HFFc6 (cell line): ENCODE measurements around the gene PRXL2B. TPM values are rescaled to one million over a fixed set of nuclear protein-coding genes. Genes with fewer than 3 reads are reported as not detected.

Experiments
- DNase-seq: peaks from one replicate; pipeline ENCODE4 v3.0.0-alpha.2; 2018
- H3K27ac Mint-ChIP-seq: 2 replicates; pipeline ENCODE4 v1.8.0; 2020; ENCODE audit warnings: mild to moderate bottlenecking, mixed read lengths
- H3K27me3 Mint-ChIP-seq: 2 replicates; pipeline ENCODE4 v1.8.0; 2021; ENCODE audit warnings: mild to moderate bottlenecking, moderate library complexity, mixed read lengths; ENCODE audit not compliant: insufficient read depth
- H3K36me3 Mint-ChIP-seq: 2 replicates; pipeline ENCODE4 v1.8.0; 2021; ENCODE audit warnings: low read depth, mixed read lengths
- H3K4me1 Mint-ChIP-seq: 2 replicates; pipeline ENCODE4 v1.8.0; 2020; ENCODE audit warnings: low read depth, mixed read lengths
- H3K4me3 Mint-ChIP-seq: 2 replicates; pipeline ENCODE4 v1.8.0; 2020; ENCODE audit warnings: mild to moderate bottlenecking, moderate library complexity, mixed read lengths
- H3K9me3 Mint-ChIP-seq: 2 replicates; pipeline ENCODE4 v1.8.0; 2020; ENCODE audit warnings: mild to moderate bottlenecking, mixed read lengths
- CTCF ChIP-seq: fragments of 200-600 bp; sonication (generic); IDR thresholded peaks from 2 replicates; pipeline ENCODE4 v1.5.0; 2021; ENCODE audit warnings: antibody characterized with exemption, mild to moderate bottlenecking
- total RNA-seq, 6 experiments: library from RNA; stranded (reverse); fragmentation: NEBNext Ultra II Directional; extraction: Animal tissue kit (Norgen Biotek cat#: 25700); gene quantifications; 2 replicates in 1 of 6; 3 replicates in 5 of 6; pipeline ENCODE4 v1.2.3, GENCODE V29; 2021

The PRXL2B gene
- total RNA-seq, 6 experiments from 2014 or later: 27.1 to 38.9 (median 34.7) TPM

GRCh38 chr1:2593251-2593878 lies 6.8 kb downstream of the PRXL2B start:
- Mint-ChIP-seq H3K27ac (no peak overlapping the region), H3K9me3 (no peaks in the 10 kb centered on the region; the same call in 1 of the 2 replicates), H3K4me3 (no peak overlapping the region), H3K4me1 (no peaks in the 10 kb centered on the region), H3K36me3 (no peaks in the 10 kb centered on the region), H3K27me3 (peaks cover 5% of the 10 kb centered on the region; the same call in 1 of the 2 replicates)
- TF ChIP-seq CTCF: no peak
- DNase-seq: no peak

DNA sequence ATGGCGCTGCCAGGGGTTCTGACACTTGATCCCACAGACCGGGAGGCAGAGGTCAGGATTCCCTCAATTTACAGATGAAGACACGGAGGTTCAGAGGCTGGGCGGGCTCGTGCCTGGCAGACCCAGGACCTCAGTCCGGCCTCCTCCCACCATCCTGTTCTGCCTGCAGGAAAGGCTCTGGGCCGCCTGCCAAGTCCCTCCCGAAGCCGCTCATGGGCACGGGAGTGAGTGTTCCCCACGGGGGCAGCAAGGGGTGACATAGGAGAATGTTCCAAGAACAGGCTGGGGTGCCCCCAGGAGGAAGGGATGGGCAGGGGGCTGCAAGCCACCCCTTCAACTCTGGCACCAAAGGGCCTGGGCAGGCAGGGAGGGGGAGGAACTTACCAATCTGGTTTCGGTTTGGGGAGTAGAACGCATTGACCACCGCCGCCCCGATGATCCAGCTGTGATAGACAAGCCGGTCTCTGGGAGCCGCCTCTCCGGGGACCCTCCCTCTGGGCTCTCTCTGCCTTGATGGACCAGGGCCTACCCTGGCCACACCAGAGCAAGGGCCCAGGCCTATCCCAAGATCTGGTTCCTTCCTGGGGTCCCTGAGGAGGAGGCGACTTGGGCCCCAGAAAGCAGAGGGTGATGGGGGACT lies 7.5 kb downstream of the PRXL2B start:
- Mint-ChIP-seq H3K27me3 (peaks cover 9% of the 10 kb centered on the region), H3K4me1 (no peaks in the 10 kb centered on the region), H3K27ac (no peak overlapping the region), H3K36me3 (no peaks in the 10 kb centered on the region; the same call in 1 of the 2 replicates), H3K9me3 (peaks cover 4% of the 10 kb centered on the region; the same call in 1 of the 2 replicates), H3K4me3 (peak overlapping the region; percentile 72; the same call in 1 of the 2 replicates)
- no peak for TF ChIP-seq CTCF
- DNase-seq: no peak

DNA sequence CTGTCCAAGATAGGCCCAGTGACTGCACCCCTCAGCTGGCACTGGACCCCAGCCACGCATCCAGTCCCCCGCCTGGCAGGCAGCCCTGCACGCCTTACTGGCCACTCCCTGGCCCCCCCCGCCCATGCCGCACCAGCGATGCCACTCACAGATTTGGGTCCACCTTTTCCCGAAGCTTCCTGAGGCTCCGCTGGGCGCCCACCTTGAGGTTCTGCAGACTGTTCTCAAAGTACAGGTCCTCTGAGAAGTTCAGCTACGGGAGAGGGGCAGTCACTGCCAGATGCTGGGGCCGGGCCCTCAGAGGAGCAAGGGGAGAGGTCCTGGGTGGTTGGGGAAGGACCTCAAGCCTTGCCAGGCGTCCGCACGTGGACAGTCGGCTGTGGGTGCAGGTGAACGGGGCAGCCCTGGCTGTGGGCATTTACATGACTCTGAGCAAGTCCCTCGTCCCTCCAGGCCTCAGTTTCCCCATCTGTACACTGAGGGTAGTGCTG lies 8.1 kb downstream of the PRXL2B start:
- DNase-seq: no peak
- H3K27ac Mint-ChIP-seq: no peak overlapping the region
- peaks cover 9% of the 10 kb centered on the region for H3K27me3 Mint-ChIP-seq
- no peaks in the 10 kb centered on the region for H3K4me1 Mint-ChIP-seq
- H3K36me3 Mint-ChIP-seq: no peaks in the 10 kb centered on the region; the same call in 1 of the 2 replicates
- peaks cover 4% of the 10 kb centered on the region; the same call in 1 of the 2 replicates for H3K9me3 Mint-ChIP-seq
- no peak overlapping the region for H3K4me3 Mint-ChIP-seq
- no peak for TF ChIP-seq CTCF

- peaks cover 9% of the 10 kb centered on the region for H3K27me3 Mint-ChIP-seq
- H3K27ac Mint-ChIP-seq: no peak overlapping the region
- no peak for TF ChIP-seq CTCF
- H3K36me3 Mint-ChIP-seq: no peaks in the 10 kb centered on the region; the same call in 1 of the 2 replicates
- peaks cover 4% of the 10 kb centered on the region; the same call in 1 of the 2 replicates for H3K9me3 Mint-ChIP-seq
- DNase-seq: no peak
- H3K4me1 Mint-ChIP-seq: no peaks in the 10 kb centered on the region
- H3K4me3 Mint-ChIP-seq: no peak overlapping the region
These were observed 8.8 kb downstream of the PRXL2B start for GRCh38 chr1:2595261-2595811.

- DNase-seq: no peak
- Mint-ChIP-seq H3K36me3 (no peaks in the 10 kb centered on the region; the same call in 1 of the 2 replicates), H3K27me3 (peaks cover 9% of the 10 kb centered on the region), H3K9me3 (peaks cover 4% of the 10 kb centered on the region; the same call in 1 of the 2 replicates), H3K27ac (no peak overlapping the region), H3K4me1 (no peaks in the 10 kb centered on the region), H3K4me3 (no peak overlapping the region)
- no peak for TF ChIP-seq CTCF
These were observed 9.4 kb downstream of the PRXL2B start for GRCh38 chr1:2595812-2596529.
